ENCODE results near the gene MALT1.

DNA sequence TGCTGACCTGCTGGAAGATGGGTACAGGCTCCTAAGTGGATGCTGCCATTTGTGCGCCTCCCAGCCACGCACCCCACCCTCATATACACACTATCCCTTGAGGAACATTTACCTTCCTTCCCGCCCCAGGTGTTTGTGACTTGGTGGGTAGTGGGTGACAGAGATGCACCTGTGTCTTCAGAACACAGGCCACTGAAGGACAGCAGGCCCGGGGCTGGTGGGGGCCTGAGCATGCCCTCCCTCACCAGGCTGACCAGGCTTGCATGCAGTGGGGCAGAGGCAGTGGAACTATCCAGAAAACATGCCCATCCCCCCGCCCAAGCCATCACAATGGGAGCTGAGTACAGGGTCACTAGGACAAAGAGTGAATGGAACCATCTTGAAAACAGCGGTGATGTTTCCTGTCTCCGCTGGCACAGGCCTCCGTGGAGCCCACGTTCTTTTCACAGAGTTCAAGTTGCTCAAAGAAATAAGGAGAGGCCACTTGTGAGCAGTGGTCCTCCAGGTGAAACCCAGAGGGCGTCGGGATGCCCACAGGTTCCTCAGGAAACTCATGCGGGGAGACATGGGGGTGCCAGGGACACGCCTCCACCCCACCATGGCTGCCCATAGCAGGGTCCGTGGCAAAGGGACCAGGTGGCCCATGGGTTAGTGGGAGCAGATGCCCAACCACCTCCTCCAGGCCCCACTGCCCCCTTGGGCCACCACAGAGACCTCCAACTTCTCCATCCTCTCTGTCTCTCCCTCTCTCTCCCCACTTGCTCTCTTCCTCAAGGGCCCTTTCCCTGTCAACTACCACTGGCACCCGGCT, 90.9 kb downstream of the MALT1 start:
- TF ChIP-seq POLR2A (IDR thresholded peaks at IDR 0.05), result no peak
- TF ChIP-seq, protein P1, sequence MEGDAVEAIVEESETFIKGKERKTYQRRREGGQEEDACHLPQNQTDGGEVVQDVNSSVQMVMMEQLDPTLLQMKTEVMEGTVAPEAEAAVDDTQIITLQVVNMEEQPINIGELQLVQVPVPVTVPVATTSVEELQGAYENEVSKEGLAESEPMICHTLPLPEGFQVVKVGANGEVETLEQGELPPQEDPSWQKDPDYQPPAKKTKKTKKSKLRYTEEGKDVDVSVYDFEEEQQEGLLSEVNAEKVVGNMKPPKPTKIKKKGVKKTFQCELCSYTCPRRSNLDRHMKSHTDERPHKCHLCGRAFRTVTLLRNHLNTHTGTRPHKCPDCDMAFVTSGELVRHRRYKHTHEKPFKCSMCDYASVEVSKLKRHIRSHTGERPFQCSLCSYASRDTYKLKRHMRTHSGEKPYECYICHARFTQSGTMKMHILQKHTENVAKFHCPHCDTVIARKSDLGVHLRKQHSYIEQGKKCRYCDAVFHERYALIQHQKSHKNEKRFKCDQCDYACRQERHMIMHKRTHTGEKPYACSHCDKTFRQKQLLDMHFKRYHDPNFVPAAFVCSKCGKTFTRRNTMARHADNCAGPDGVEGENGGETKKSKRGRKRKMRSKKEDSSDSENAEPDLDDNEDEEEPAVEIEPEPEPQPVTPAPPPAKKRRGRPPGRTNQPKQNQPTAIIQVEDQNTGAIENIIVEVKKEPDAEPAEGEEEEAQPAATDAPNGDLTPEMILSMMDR (IDR thresholded peaks at IDR 0.05), result no peak
